NCI-H1436 treated with DMSO at 0.1 percent for 48 hours (cell line): Measurements from ENCODE around the gene SH3RF1.

Source experiments
- DNase-seq: peaks from one replicate; lab custom pipeline; 2025; lab: John Stamatoyannopoulos, UW

Gene SH3RF1

GRCh38 chr4:169102026-169102425 is 168.7 kb downstream of the SH3RF1 start:
- no peak for DNase-seq

GRCh38 chr4:169100670-169101101 is 170.1 kb downstream of the SH3RF1 start:
- no peak for DNase-seq

- DNase-seq, result no peak
These were observed 171.0 kb downstream of the SH3RF1 start for GRCh38 chr4:169099771-169100180.

- no peak for DNase-seq
These were observed 171.6 kb downstream of the SH3RF1 start for GRCh38 chr4:169098969-169099690.

- no peak for DNase-seq
These were observed 172.2 kb downstream of the SH3RF1 start for GRCh38 chr4:169098532-169098931.

GRCh38 chr4:169098054-169098497 is 172.7 kb downstream of the SH3RF1 start:
- no peak for DNase-seq

- DNase-seq, result no peak
These were observed 174.5 kb downstream of the SH3RF1 start for GRCh38 chr4:169096221-169096620.

- DNase-seq, result no peak
These were observed 176.0 kb downstream of the SH3RF1 start for GRCh38 chr4:169094656-169095231.

GRCh38 chr4:169092889-169093522 is 177.8 kb downstream of the SH3RF1 start:
- DNase-seq, result no peak

GRCh38 chr4:169090484-169091215 is 180.1 kb downstream of the SH3RF1 start:
- no peak for DNase-seq

- no peak for DNase-seq
These were observed 181.8 kb downstream of the SH3RF1 start for GRCh38 chr4:169089004-169089403.

GRCh38 chr4:169084954-169085353 is 185.8 kb downstream of the SH3RF1 start:
- no peak for DNase-seq

- DNase-seq, result no peak
These were observed 189.8 kb downstream of the SH3RF1 start for GRCh38 chr4:169080981-169081380.

- no peak for DNase-seq
These were observed 190.6 kb downstream of the SH3RF1 start for GRCh38 chr4:169079942-169080827.

- DNase-seq, result no peak
These were observed 196.6 kb downstream of the SH3RF1 start for GRCh38 chr4:169074117-169074516.

- DNase-seq, result no peak
These were observed 199.0 kb downstream of the SH3RF1 start for GRCh38 chr4:169071747-169072146.

GRCh38 chr4:169070895-169071218 is 199.9 kb downstream of the SH3RF1 start:
- DNase-seq, result peak; percentile 75

- peak; percentile 70 for DNase-seq
These were observed 200.5 kb downstream of the SH3RF1 start for GRCh38 chr4:169070071-169070894.

- no peak for DNase-seq
These were observed 202.3 kb downstream of the SH3RF1 start for GRCh38 chr4:169068423-169068822.

- no peak for DNase-seq
These were observed 203.8 kb downstream of the SH3RF1 start for GRCh38 chr4:169066934-169067333.

GRCh38 chr4:169064296-169064695 is 206.5 kb downstream of the SH3RF1 start:
- no peak for DNase-seq
